Measurements from ENCODE around the gene OSMR. TPM values are rescaled to one million over a fixed set of nuclear protein-coding genes. Genes with fewer than 3 reads are reported as not detected.

The OSMR gene
- total RNA-seq, 1 donor from 2014 or later, result 5.0 TPM

GRCh38 chr5:38911933-38912332 is 66.1 kb downstream of the OSMR start:
- TF ChIP-seq CTCF (IDR thresholded peaks at IDR 0.05; ENCODE audit: unreplicated experiment), result no peak
- Mint-ChIP-seq H3K9me3 (peaks cover 32% of the 10 kb centered on the region), H3K27me3 (ENCODE audit: low read depth) (peaks cover 1% of the 10 kb centered on the region), H3K36me3 (no peaks in the 10 kb centered on the region), H3K4me3 (no peak overlapping the region), H3K4me1 (no peaks in the 10 kb centered on the region), H3K27ac (no peak overlapping the region)
- DNase-seq (ENCODE audit: low spot score in 2 of 2, unreplicated experiment in 2 of 2), result no peak

GRCh38 chr5:38913714-38914113 is 67.9 kb downstream of the OSMR start:
- H3K4me1 Mint-ChIP-seq, result no peaks in the 10 kb centered on the region
- no peak overlapping the region for H3K27ac Mint-ChIP-seq
- peaks cover 1% of the 10 kb centered on the region for H3K27me3 Mint-ChIP-seq (ENCODE audit: low read depth)
- no peak for DNase-seq (ENCODE audit: low spot score in 2 of 2, unreplicated experiment in 2 of 2)
- H3K36me3 Mint-ChIP-seq, result no peaks in the 10 kb centered on the region
- TF ChIP-seq CTCF (IDR thresholded peaks at IDR 0.05; ENCODE audit: unreplicated experiment), result no peak
- H3K4me3 Mint-ChIP-seq, result no peak overlapping the region
- H3K9me3 Mint-ChIP-seq, result peaks cover 30% of the 10 kb centered on the region

- H3K4me1 Mint-ChIP-seq, result no peaks in the 10 kb centered on the region
- no peak for TF ChIP-seq CTCF (IDR thresholded peaks at IDR 0.05; ENCODE audit: unreplicated experiment)
- H3K27ac Mint-ChIP-seq, result no peak overlapping the region
- no peaks in the 10 kb centered on the region for H3K36me3 Mint-ChIP-seq
- DNase-seq (ENCODE audit: low spot score in 2 of 2, unreplicated experiment in 2 of 2), result no peak
- peaks cover 1% of the 10 kb centered on the region for H3K27me3 Mint-ChIP-seq (ENCODE audit: low read depth)
- peaks cover 11% of the 10 kb centered on the region for H3K9me3 Mint-ChIP-seq
- H3K4me3 Mint-ChIP-seq, result no peak overlapping the region
Observed at GRCh38 chr5:38916802-38917201, 71.0 kb downstream of the OSMR start.

- no peak for DNase-seq (ENCODE audit: low spot score in 2 of 2, unreplicated experiment in 2 of 2)
- H3K4me3 Mint-ChIP-seq, result no peak overlapping the region
- no peaks in the 10 kb centered on the region for H3K36me3 Mint-ChIP-seq
- H3K27ac Mint-ChIP-seq, result no peak overlapping the region
- TF ChIP-seq CTCF (IDR thresholded peaks at IDR 0.05; ENCODE audit: unreplicated experiment), result no peak
- no peaks in the 10 kb centered on the region for H3K27me3 Mint-ChIP-seq (ENCODE audit: low read depth)
- H3K9me3 Mint-ChIP-seq, result no peaks in the 10 kb centered on the region
- peaks cover 9% of the 10 kb centered on the region for H3K4me1 Mint-ChIP-seq
Observed at GRCh38 chr5:38921174-38921573, 75.4 kb downstream of the OSMR start.

GRCh38 chr5:38922199-38922598 is 76.4 kb downstream of the OSMR start:
- no peaks in the 10 kb centered on the region for H3K27me3 Mint-ChIP-seq (ENCODE audit: low read depth)
- no peaks in the 10 kb centered on the region for H3K9me3 Mint-ChIP-seq
- H3K36me3 Mint-ChIP-seq, result no peaks in the 10 kb centered on the region
- H3K27ac Mint-ChIP-seq, result no peak overlapping the region
- no peak overlapping the region for H3K4me3 Mint-ChIP-seq
- peak; percentile 60 for TF ChIP-seq CTCF (IDR thresholded peaks at IDR 0.05; ENCODE audit: unreplicated experiment)
- DNase-seq (ENCODE audit: low spot score in 2 of 2, unreplicated experiment in 2 of 2), result peak in 1 of 2 experiments; percentile 65
- H3K4me1 Mint-ChIP-seq, result peaks cover 9% of the 10 kb centered on the region

All from mesothelial cell of epicardium (in vitro differentiated cells).